Peyer's patch (tissue), 4 donors: Measurements from ENCODE around the gene CORO2A.

ENCODE experiments used
- CTCF ChIP-seq, 6 experiments: fragments of 450-650 bp in 4 of 6; fragments of 200-600 bp in 2 of 6; sonication (generic) in 1 of 6; IDR thresholded peaks; one replicate each; pipeline ENCODE4 v1.5.1; 2017 to 2019; ENCODE audit warnings: antibody characterized with exemption in 6 of 6, mild to moderate bottlenecking in 3 of 6, moderate library complexity in 1 of 6
- POLR2A ChIP-seq, 2 donors: fragments of 450-650 bp; IDR thresholded peaks; one replicate each; pipeline ENCODE4 v1.5.1; 2017; ENCODE audit warnings: antibody characterized with exemption in 2 of 2, mild to moderate bottlenecking in 2 of 2, moderate library complexity in 2 of 2

- no peak for TF ChIP-seq CTCF (IDR thresholded peaks at IDR 0.05)
- TF ChIP-seq POLR2A (IDR thresholded peaks at IDR 0.05), result no peak
Measured at GRCh38 chr9:98101416-98101815, 91.0 kb downstream of the CORO2A start.
